Hepatocyte (in vitro differentiated cells): ENCODE results near the gene MRPL32. TPM values are rescaled to one million over a fixed set of nuclear protein-coding genes. Genes with fewer than 3 reads are reported as not detected.

Source experiments
- DNase-seq: peaks from one replicate; pipeline ENCODE4 v3.0.0-alpha.2; 2016; ENCODE audit warnings: low spot score
- H2AFZ ChIP-seq: fragments of 200-600 bp; sonication (generic); 2 replicates; pipeline ENCODE4 v1.6.0; 2016; ENCODE audit warnings: antibody characterized with exemption, mild to moderate bottlenecking
- H3K27ac ChIP-seq: fragments of 200-600 bp; sonication (generic); 2 replicates; pipeline ENCODE4 v1.5.1; 2016; ENCODE audit warnings: mild to moderate bottlenecking
- H3K27me3 ChIP-seq: fragments of 200-600 bp; sonication (generic); 2 replicates; pipeline ENCODE4 v1.6.1; 2016
- H3K36me3 ChIP-seq: fragments of 200-600 bp; sonication (generic); replicated peaks from 2 replicates; pipeline ENCODE4 v1.5.1; 2016; ENCODE audit warnings: low read depth; ENCODE audit not compliant: insufficient read depth
- H3K4me1 ChIP-seq: fragments of 200-600 bp; sonication (generic); 2 replicates; pipeline ENCODE4 v1.5.1; 2016; ENCODE audit warnings: mild to moderate bottlenecking, moderate library complexity; ENCODE audit not compliant: insufficient read depth
- H3K4me2 ChIP-seq: fragments of 200-600 bp; sonication (generic); 2 replicates; pipeline ENCODE4 v1.6.0; 2016
- H3K4me3 ChIP-seq: fragments of 200-600 bp; sonication (generic); 2 replicates; pipeline ENCODE4 v1.5.1; 2016; ENCODE audit warnings: mild to moderate bottlenecking
- H3K79me2 ChIP-seq: fragments of 200-600 bp; sonication (generic); 2 replicates; pipeline ENCODE4 v1.6.0; 2017; ENCODE audit warnings: mild to moderate bottlenecking
- H3K9me2 ChIP-seq: fragments of 200-600 bp; sonication (generic); replicated peaks from 2 replicates; pipeline ENCODE4 v1.6.0; 2017; ENCODE audit warnings: mild to moderate bottlenecking; ENCODE audit not compliant: insufficient read depth
- H3K9me3 ChIP-seq: fragments of 200-600 bp; sonication (generic); 2 replicates; pipeline ENCODE4 v1.5.1; 2016; ENCODE audit warnings: low read depth, mild to moderate bottlenecking
- H4K20me1 ChIP-seq: fragments of 200-600 bp; sonication (generic); 2 replicates; pipeline ENCODE4 v1.6.0; 2016; ENCODE audit warnings: mild to moderate bottlenecking; ENCODE audit not compliant: insufficient read depth, poor library complexity, severe bottlenecking
- CTCF ChIP-seq: fragments of 200-600 bp; sonication (generic); IDR thresholded peaks from 2 replicates; pipeline ENCODE4 v1.5.1; 2016; ENCODE audit warnings: antibody characterized with exemption, mild to moderate bottlenecking; ENCODE audit not compliant: poor library complexity
- EZH2 ChIP-seq: fragments of 200-600 bp; sonication (generic); IDR thresholded peaks from 2 replicates; pipeline ENCODE4 v1.6.1; 2016; ENCODE audit warnings: antibody characterized with exemption, mild to moderate bottlenecking, borderline replicate concordance
- EZH2phosphoT487 ChIP-seq: fragments of 200-600 bp; sonication (generic); IDR thresholded peaks from one replicate; pipeline ENCODE4 v1.6.1; 2018; ENCODE audit warnings: antibody characterized with exemption, mild to moderate bottlenecking, low read depth, moderate library complexity; ENCODE audit not compliant: unreplicated experiment, severe bottlenecking
- WGBS: methylation state at CpG from one replicate; pipeline ENCODE4 v1.1.6; 2016; ENCODE audit warnings: low lambda C conversion rate; ENCODE audit errors: missing lambda C conversion rate; 5-methylcytosine and 5-hydroxymethylcytosine counted together
- polyA plus RNA-seq: library from polyadenylated mRNA; unstranded; fragments of >200 nt; fragmentation: Nextera tagmentation; extraction: Ambion mirVana; gene quantifications from 2 replicates; pipeline ENCODE4 v1.2.1, GENCODE V29; 2016
- total RNA-seq: library from RNA; depleted of rRNA; stranded (reverse); fragments of >200 nt; gene quantifications from 2 replicates; pipeline ENCODE4 v1.2.3, GENCODE V29; 2014

MRPL32 gene
- total and polyA plus RNA-seq, 2 experiments from 2014 or later, result 59.9 to 67.4 TPM

- Histone ChIP-seq H3K79me2 (peaks cover 39% of the 10 kb centered on the region), H3K9me3 (no peaks in the 10 kb centered on the region)
These were observed 7.8 kb upstream of the MRPL32 start for GRCh38 chr7:42924223-42924838.

GRCh38 chr7:42925630-42926029 is 6.5 kb upstream of the MRPL32 start:
- peaks cover 10% of the 10 kb centered on the region for H3K36me3 ChIP-seq
- peaks cover 33% of the 10 kb centered on the region for H4K20me1 ChIP-seq
- no peak overlapping the region for H3K4me2 ChIP-seq
- no peaks in the 10 kb centered on the region for H3K27me3 ChIP-seq
- peaks cover 52% of the 10 kb centered on the region for H3K79me2 ChIP-seq
- H3K4me3 ChIP-seq, result no peak overlapping the region
- H3K9me3 ChIP-seq, result no peaks in the 10 kb centered on the region
- H3K4me1 ChIP-seq, result peaks cover 7% of the 10 kb centered on the region
- H3K27ac ChIP-seq, result no peak overlapping the region
- H2AFZ ChIP-seq, result no peak overlapping the region
- TF ChIP-seq CTCF (no peak), EZH2 (no peak), EZH2phosphoT487 (no peak)
- no peaks in the 10 kb centered on the region for H3K9me2 ChIP-seq
- WGBS, result 97% methylated on average over 1 of the region's 1 CpG
- no peak for DNase-seq

More at GRCh38 chr7:42924223-42924838, 7.8 kb upstream of the MRPL32 start:
- WGBS, result 98% methylated on average over 5 of the region's 5 CpGs
- Histone ChIP-seq H3K36me3 (peaks cover 10% of the 10 kb centered on the region), H3K4me3 (no peak overlapping the region), H3K9me2 (no peaks in the 10 kb centered on the region), H4K20me1 (peaks cover 20% of the 10 kb centered on the region), H3K4me1 (no peaks in the 10 kb centered on the region), H2AFZ (no peak overlapping the region), H3K27me3 (no peaks in the 10 kb centered on the region), H3K4me2 (no peak overlapping the region), H3K27ac (no peak overlapping the region)
- no peak for DNase-seq
- TF ChIP-seq EZH2phosphoT487 (no peak), EZH2 (no peak), CTCF (no peak)

- Histone ChIP-seq H3K4me3 (no peak overlapping the region), H3K9me2 (no peaks in the 10 kb centered on the region), H3K79me2 (peaks cover 58% of the 10 kb centered on the region), H3K9me3 (no peaks in the 10 kb centered on the region), H3K4me2 (no peak overlapping the region), H3K27ac (no peak overlapping the region), H3K36me3 (peaks cover 8% of the 10 kb centered on the region), H3K27me3 (no peaks in the 10 kb centered on the region), H3K4me1 (peaks cover 10% of the 10 kb centered on the region), H4K20me1 (peaks cover 34% of the 10 kb centered on the region), H2AFZ (no peak overlapping the region)
- no peak for TF ChIP-seq EZH2
- TF ChIP-seq EZH2phosphoT487, result no peak
- TF ChIP-seq CTCF, result no peak
- DNase-seq, result no peak
- 95% methylated on average over 5 of the region's 5 CpGs for WGBS
These were observed 6.0 kb upstream of the MRPL32 start for GRCh38 chr7:42926204-42926603.
